Measurements from ENCODE around the gene POU2F3.

The POU2F3 gene

DNA sequence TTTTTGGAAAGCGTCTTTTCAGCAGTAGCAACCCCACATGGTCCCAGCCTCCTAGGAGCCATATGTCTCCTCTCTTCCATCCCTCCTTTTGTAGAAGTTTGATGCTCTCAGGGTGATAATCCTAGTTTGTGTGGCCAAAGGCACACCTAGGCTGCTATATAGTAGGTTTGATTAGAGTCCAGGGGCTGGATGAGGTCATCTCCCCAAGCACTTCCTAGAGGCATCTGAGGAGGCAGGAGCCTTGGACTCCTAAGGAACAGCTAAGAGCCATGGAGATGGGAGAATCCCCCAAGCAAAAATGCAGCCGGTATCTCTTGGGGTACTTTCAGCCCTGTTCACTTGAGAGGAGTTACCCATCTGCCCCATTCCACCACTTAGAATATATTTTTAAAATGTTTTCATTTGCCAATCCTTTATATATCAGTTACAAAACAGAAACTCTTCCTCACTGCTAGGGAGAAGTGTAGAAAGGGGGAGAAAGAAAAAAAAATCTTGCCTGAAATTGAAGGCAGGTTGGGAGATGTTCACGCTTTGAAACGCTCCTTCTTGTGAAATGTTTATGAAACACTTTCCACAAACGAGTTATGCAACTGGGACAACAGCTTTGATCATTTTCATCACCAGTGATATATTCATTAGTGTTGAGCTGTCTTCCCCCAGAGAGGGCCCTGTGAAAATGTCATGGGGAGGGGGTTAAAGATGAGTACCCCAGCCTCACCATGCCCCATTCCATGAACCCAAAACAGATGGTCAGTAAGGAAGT is 53.3 kb downstream of the POU2F3 start:
- DNase-seq = no peak

- DNase-seq = no peak
These were observed 54.2 kb downstream of the POU2F3 start for GRCh38 chr11:120294096-120294495.

- DNase-seq = no peak
These were observed 55.2 kb downstream of the POU2F3 start for GRCh38 chr11:120295099-120295498.

GRCh38 chr11:120296554-120296953 is 56.6 kb downstream of the POU2F3 start:
- DNase-seq = no peak

GRCh38 chr11:120298461-120298860 is 58.5 kb downstream of the POU2F3 start:
- no peak for DNase-seq

GRCh38 chr11:120302001-120302805 is 62.3 kb downstream of the POU2F3 start:
- no peak for DNase-seq

DNA sequence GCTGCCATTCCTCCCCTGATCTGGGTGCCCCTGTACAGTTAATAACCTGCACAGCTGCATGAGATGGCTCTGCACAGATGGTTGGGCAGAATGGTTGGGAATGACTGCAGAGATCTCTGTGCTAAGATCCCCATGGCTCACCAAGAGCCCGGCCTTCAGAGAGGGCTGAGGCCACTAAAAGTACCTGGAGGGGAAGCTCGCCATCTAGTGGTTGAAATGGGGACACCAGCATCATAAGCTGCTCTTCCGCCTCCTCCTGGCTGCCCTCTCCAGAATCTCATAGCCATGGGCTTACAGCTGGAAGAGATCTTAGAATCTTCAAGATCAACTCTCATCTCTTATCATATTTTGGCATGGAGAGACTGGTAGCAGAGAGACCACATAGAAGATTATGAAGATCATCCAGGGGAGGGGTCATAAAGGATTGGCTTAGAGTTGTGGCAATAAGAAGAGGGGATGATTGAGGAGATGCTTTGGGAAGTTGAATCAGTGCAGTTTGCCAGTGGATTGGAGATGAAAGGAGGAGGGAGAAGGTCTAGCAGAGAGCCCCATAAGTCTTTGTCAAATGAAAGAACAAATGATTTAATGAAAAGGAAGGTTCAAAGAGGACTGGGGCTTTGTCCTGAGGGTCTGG is 63.2 kb downstream of the POU2F3 start:
- peak; percentile 60 for DNase-seq

GRCh38 chr11:120304526-120304925 is 64.6 kb downstream of the POU2F3 start:
- DNase-seq = no peak

GRCh38 chr11:120305286-120305685 is 65.3 kb downstream of the POU2F3 start:
- no peak for DNase-seq

GRCh38 chr11:120306519-120307242 is 66.7 kb downstream of the POU2F3 start:
- DNase-seq = no peak

DNA sequence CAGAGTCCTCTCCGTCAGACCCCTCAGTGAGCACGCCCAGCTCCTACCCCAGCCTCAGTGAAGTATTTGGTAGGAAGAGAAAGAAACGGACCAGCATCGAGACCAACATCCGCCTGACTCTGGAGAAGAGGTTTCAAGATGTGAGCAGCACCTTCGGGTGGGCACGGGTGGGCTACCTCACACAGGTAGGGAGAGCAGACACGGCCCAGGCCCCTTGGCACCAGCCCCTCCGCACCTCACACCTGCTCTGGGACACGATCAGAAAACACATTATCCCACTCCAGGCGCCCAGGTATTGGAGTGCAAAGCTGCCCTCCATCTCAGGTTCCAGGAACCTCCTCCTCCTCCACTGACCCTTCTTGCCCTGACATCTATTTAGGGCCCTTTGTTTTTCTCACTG is 67.5 kb downstream of the POU2F3 start:
- DNase-seq = no peak

DNA sequence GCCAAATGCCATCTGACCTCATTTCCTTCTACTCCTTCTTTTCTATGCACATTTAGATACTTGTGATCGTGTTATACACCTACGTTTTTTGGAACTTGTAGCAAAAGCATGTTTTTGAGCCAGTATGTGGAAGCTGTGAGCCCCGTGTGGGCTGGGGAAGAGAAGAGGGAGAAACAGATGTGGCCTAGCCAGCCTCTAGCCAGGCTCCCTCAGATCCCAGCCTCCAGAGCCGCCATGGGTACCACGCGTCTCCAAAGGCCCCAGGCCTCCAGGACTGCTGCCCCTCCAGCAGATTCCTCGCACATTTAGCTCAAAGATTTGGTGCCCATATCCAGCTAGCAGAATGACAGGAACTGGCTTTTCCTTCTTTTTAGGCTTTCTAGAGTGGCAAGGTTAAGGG is 68.1 kb downstream of the POU2F3 start:
- DNase-seq = no peak

- DNase-seq = no peak
These were observed 70.9 kb downstream of the POU2F3 start for GRCh38 chr11:120310870-120311269.

- DNase-seq = no peak
These were observed 74.9 kb downstream of the POU2F3 start for GRCh38 chr11:120314861-120315260.

DNA sequence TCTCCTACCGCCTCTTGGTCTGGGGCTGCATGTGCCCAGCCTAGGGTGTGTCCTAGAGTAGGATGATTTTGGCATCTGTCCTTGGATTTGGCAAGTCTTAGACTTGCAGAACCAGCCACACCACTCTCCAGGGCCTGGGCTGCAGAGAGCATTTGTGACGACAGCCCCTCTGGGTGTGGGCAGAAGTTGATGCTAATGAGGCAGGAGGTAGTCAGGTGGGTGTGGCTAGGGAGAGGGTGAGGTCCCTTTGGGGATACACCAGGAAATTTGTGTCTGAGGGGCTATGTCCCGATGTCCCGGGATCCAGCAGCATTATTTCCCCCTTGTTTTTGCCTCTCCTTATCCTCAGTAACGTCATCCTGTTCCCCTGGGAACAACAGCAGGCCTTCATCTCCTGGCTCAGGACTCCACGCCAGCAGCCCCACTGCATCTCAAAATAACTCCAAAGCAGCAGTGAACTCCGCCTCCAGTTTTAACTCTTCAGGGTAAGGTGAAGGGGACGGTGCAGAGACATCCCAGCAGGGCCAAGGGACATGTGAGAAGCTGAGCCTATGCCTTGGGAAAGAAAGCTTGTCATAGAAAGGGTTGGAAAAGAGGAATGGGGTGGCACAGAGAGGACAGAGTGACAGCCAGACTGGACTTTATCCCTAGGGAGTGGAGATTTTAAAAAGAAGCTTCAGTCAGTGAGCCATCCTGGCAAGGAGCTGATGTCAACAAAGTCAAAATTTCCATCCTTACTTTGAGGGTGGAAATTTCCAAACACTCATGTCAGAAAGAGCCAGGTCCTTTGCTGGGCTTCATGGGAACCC is 77.1 kb downstream of the POU2F3 start:
- DNase-seq = no peak

DNA sequence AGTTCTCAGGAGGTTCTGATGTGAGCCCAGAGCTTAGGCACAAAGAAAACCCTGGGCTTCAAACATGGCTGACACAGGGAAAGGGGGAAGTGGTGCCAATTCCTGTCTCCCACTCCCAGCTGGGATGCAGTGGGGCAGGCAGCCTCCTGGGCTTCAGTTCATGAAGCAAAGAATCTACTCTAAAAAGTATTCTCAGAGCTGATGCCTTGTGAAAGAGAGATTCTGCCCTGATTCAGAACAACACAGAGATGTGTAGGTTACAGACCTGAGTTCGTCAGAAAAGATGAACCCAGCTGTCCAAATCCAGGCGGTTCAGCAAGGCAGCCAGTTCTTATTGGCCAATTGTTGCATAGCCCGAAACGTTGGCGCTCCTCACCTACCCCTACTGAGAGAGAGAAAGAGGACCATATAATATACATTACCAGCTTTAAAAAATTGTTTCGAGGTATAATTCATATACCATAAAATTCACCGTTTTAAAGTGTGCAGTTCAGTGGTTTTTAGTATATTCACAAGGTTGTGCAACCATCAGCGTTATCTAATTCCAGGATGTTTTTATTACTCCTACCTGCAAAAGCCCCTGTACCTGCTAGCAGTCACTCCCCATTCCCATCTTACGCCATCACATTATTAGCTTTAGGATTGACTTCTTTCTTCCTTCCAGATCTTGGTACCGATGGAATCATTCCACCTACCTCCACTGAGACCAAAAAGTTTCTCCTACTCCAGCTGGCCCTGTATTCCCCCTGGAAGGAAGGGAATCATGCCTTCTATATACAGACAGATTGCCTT is 77.9 kb downstream of the POU2F3 start:
- no peak for DNase-seq

GRCh38 chr11:120318906-120319305 is 79.0 kb downstream of the POU2F3 start:
- no peak for DNase-seq

GRCh38 chr11:120324932-120325810 is 85.2 kb downstream of the POU2F3 start, which contains the start of gene TLCD5:
Gene TLCD5, plus strand, starts transcription at chr11:120325299. Its CDS starts 2,143 bp downstream, at chr11:120327442.
- DNase-seq = peak; percentile 19

- DNase-seq = no peak
These were observed 86.3 kb downstream of the POU2F3 start for GRCh38 chr11:120326228-120326627.

DNA sequence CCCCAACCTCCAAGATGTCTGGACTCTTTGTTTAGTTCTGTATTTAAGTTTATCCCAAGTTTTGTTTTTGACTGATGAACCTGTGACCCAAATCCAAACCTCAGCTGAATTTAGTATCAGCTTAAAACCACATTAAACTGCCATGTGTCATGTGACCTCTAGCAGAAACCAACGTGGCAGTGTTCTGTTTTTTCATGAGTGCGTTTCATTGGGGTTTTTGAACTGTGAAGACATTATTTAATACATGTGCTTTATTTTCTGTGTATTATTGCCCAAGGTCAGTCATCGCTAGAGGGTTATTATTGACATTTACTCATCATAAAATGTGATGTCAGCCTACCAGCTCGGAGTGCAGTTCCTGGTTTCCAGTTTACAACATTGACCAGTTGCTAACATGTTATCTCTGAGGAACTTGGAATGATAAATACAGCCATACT is 86.9 kb downstream of the POU2F3 start:
- no peak for DNase-seq
